WTC11 (cell line): ENCODE data around the gene SLC22A12.

ENCODE experiments used
- ETV6 ChIP-seq: sonication (generic); formaldehyde crosslinking; IDR thresholded peaks from 2 replicates; pipeline ENCODE4 v1.8.1; 2022; ENCODE audit warnings: mild to moderate bottlenecking, missing genetic modification reagents
- KAT7 ChIP-seq: sonication (generic); formaldehyde crosslinking; IDR thresholded peaks from 2 replicates; pipeline ENCODE4 v1.8.1; 2023; ENCODE audit warnings: missing genetic modification reagents, mild to moderate bottlenecking, borderline replicate concordance
- NR3C1 ChIP-seq: sonication (generic); formaldehyde crosslinking; conservative IDR thresholded peaks from 2 replicates; pipeline ENCODE4 v1.8.1; 2023; ENCODE audit warnings: low read depth, mild to moderate bottlenecking, missing genetic modification reagents
- SP1 ChIP-seq: sonication (generic); formaldehyde crosslinking; conservative IDR thresholded peaks from 2 replicates; pipeline ENCODE4 v1.8.1; 2022; ENCODE audit warnings: missing genetic modification reagents
- TEAD4 ChIP-seq: sonication (generic); formaldehyde crosslinking; IDR thresholded peaks from 2 replicates; pipeline ENCODE4 v1.8.0; 2022; ENCODE audit warnings: mild to moderate bottlenecking, missing genetic modification reagents
- TF ChIP-seq, protein P1 (sequence below): fragments of 200-600 bp; IDR thresholded peaks from 2 replicates; pipeline ENCODE4 v1.8.0; 2022; ENCODE audit warnings: antibody characterized with exemption
- TF ChIP-seq, protein P2 (sequence below): fragments of 250-450 bp; sonication (Bioruptor Pico); IDR thresholded peaks from 2 replicates; pipeline ENCODE4 v2.1.2; 2022; ENCODE audit warnings: mild to moderate bottlenecking, moderate library complexity
- TF ChIP-seq, protein P3 (sequence below): sonication (generic); formaldehyde crosslinking; IDR thresholded peaks from 2 replicates; pipeline ENCODE4 v1.8.1; 2023; ENCODE audit warnings: mild to moderate bottlenecking, missing genetic modification reagents
- TF ChIP-seq, protein P4 (sequence below): sonication (generic); formaldehyde crosslinking; conservative IDR thresholded peaks from 2 replicates; pipeline ENCODE4 v1.8.1; 2022; ENCODE audit warnings: mild to moderate bottlenecking, missing genetic modification reagents
- TF ChIP-seq, protein P5 (sequence below): sonication (generic); formaldehyde crosslinking; IDR thresholded peaks from 2 replicates; pipeline ENCODE4 v1.8.1; 2023; ENCODE audit warnings: mild to moderate bottlenecking, missing genetic modification reagents, borderline replicate concordance

DNA sequence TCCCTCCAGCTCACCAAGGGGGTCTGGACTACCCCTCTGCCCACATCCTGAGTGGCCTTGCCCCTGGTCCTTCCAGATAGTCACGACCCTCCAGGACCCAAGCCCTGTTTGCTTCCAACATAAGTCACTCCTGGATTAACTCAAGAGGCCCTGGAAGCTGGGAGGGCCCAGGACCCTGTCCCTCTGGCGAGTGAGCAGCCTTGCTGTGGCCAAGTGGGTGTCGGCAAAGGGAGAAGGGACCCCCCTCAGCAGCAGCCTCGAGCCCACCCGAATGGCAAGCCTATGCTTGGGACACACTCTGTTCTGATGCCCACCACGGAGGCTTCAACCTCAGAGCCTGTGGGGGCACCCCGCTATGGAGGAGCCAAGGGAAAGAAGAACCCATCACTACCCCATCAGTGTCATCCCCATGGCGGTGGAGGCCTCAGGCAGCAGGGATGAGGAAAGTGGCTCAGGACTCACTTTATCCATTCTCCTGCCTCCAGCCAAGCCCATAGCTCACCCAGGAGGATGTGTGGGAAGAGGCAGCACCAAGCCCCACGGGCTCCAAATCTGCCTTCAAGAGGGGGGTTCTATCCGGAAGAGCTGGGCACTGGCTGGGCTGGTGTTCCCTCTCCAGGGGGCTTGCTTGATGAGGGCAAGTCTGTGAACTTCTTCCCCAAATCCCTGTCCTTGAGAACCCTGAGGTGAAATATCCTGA is 12.5 kb downstream of the SLC22A12 start:
- TF ChIP-seq KAT7 (CRISPR knock-in tag) (no peak), SP1 (CRISPR knock-in tag) (no peak), ETV6 (CRISPR knock-in tag) (no peak), NR3C1 (CRISPR knock-in tag) (no peak), TEAD4 (CRISPR knock-in tag) (no peak)
- TF ChIP-seq, protein P1, sequence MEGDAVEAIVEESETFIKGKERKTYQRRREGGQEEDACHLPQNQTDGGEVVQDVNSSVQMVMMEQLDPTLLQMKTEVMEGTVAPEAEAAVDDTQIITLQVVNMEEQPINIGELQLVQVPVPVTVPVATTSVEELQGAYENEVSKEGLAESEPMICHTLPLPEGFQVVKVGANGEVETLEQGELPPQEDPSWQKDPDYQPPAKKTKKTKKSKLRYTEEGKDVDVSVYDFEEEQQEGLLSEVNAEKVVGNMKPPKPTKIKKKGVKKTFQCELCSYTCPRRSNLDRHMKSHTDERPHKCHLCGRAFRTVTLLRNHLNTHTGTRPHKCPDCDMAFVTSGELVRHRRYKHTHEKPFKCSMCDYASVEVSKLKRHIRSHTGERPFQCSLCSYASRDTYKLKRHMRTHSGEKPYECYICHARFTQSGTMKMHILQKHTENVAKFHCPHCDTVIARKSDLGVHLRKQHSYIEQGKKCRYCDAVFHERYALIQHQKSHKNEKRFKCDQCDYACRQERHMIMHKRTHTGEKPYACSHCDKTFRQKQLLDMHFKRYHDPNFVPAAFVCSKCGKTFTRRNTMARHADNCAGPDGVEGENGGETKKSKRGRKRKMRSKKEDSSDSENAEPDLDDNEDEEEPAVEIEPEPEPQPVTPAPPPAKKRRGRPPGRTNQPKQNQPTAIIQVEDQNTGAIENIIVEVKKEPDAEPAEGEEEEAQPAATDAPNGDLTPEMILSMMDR, result no peak
- TF ChIP-seq, protein P2, sequence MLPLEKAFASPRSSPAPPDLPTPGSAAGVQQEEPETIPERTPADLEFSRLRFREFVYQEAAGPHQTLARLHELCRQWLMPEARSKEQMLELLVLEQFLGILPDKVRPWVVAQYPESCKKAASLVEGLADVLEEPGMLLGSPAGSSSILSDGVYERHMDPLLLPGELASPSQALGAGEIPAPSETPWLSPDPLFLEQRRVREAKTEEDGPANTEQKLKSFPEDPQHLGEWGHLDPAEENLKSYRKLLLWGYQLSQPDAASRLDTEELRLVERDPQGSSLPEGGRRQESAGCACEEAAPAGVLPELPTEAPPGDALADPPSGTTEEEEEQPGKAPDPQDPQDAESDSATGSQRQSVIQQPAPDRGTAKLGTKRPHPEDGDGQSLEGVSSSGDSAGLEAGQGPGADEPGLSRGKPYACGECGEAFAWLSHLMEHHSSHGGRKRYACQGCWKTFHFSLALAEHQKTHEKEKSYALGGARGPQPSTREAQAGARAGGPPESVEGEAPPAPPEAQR, result no peak
- TF ChIP-seq, protein P3, sequence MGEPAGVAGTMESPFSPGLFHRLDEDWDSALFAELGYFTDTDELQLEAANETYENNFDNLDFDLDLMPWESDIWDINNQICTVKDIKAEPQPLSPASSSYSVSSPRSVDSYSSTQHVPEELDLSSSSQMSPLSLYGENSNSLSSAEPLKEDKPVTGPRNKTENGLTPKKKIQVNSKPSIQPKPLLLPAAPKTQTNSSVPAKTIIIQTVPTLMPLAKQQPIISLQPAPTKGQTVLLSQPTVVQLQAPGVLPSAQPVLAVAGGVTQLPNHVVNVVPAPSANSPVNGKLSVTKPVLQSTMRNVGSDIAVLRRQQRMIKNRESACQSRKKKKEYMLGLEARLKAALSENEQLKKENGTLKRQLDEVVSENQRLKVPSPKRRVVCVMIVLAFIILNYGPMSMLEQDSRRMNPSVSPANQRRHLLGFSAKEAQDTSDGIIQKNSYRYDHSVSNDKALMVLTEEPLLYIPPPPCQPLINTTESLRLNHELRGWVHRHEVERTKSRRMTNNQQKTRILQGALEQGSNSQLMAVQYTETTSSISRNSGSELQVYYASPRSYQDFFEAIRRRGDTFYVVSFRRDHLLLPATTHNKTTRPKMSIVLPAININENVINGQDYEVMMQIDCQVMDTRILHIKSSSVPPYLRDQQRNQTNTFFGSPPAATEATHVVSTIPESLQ (CRISPR knock-in tag), result no peak
- TF ChIP-seq, protein P4, sequence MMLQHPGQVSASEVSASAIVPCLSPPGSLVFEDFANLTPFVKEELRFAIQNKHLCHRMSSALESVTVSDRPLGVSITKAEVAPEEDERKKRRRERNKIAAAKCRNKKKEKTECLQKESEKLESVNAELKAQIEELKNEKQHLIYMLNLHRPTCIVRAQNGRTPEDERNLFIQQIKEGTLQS (CRISPR knock-in tag), result no peak
- TF ChIP-seq, protein P5, sequence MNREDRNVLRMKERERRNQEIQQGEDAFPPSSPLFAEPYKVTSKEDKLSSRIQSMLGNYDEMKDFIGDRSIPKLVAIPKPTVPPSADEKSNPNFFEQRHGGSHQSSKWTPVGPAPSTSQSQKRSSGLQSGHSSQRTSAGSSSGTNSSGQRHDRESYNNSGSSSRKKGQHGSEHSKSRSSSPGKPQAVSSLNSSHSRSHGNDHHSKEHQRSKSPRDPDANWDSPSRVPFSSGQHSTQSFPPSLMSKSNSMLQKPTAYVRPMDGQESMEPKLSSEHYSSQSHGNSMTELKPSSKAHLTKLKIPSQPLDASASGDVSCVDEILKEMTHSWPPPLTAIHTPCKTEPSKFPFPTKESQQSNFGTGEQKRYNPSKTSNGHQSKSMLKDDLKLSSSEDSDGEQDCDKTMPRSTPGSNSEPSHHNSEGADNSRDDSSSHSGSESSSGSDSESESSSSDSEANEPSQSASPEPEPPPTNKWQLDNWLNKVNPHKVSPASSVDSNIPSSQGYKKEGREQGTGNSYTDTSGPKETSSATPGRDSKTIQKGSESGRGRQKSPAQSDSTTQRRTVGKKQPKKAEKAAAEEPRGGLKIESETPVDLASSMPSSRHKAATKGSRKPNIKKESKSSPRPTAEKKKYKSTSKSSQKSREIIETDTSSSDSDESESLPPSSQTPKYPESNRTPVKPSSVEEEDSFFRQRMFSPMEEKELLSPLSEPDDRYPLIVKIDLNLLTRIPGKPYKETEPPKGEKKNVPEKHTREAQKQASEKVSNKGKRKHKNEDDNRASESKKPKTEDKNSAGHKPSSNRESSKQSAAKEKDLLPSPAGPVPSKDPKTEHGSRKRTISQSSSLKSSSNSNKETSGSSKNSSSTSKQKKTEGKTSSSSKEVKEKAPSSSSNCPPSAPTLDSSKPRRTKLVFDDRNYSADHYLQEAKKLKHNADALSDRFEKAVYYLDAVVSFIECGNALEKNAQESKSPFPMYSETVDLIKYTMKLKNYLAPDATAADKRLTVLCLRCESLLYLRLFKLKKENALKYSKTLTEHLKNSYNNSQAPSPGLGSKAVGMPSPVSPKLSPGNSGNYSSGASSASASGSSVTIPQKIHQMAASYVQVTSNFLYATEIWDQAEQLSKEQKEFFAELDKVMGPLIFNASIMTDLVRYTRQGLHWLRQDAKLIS (CRISPR knock-in tag), result no peak
